ENCODE data around the gene SRPK3.
"Not testable (repeated sequence)": the region's sequence is repeated elsewhere in the genome, so short reads cannot be mapped to it uniquely, and the experiment has no call there.

SRPK3 gene

DNA sequence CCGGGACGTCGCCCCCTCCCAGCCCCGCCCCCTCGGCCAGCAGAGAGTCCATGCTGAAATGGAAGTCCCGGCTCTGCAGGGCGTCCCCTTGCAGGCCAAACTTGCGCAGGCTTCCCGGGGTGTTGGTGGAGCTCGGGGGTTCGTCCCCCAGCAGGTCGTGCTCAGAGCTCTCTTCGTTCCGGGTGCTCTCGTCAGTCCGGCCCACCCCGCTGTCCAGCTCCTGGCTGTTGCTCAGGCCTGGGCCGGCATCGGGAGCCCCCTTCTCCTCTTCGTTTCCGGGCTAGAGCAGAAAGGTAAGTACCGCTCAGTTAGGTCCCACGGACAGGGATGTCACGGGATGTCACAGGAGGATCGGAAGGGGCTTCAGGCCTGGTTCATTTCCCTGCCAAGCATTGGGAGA is 23.8 kb downstream of the SRPK3 start:
- no peaks in the 10 kb centered on the region for H3K4me1 ChIP-seq (ENCODE audit: control insufficient read depth in 1 of 2, insufficient read depth in 2 of 2, low read length in 2 of 2)
- H3K27ac ChIP-seq (ENCODE audit: low read length) = no peak overlapping the region
- H3K36me3 ChIP-seq (ENCODE audit: control insufficient read depth in 1 of 2, insufficient read depth in 2 of 2, low read length in 2 of 2) = no peaks in the 10 kb centered on the region
- H3K4me3 ChIP-seq (ENCODE audit: low read depth in 1 of 2, low read length in 2 of 2) = no peak overlapping the region
- no peaks in the 10 kb centered on the region for H3K27me3 ChIP-seq (ENCODE audit: low read depth, low read length)
- H3K9me3 ChIP-seq (ENCODE audit: control insufficient read depth in 1 of 2, low read length in 2 of 2) = no peaks in the 10 kb centered on the region

DNA sequence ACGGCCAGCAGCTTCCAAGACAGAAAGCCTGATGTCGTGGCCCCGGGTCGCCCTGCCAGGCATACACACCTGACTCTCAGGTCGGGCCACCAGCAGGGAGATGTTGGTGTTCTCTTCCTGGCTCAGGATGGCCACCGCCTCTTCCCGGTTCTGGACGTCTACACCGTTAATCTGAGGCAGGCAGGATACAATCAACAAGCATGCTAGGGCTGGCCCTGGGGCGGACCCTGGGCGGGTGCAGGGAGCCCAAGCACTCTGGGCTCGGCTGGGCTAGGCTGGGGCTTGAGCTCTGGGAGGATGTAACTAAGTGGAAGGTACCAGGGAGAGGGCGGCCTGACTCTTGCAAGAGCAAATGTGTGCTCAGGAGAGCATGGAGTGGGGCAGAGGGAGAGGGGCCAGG is 24.6 kb downstream of the SRPK3 start:
- Histone ChIP-seq H3K27ac (ENCODE audit: low read length) (no peak overlapping the region), H3K36me3 (ENCODE audit: control insufficient read depth in 1 of 2, insufficient read depth in 2 of 2, low read length in 2 of 2) (no peaks in the 10 kb centered on the region), H3K4me1 (ENCODE audit: control insufficient read depth in 1 of 2, insufficient read depth in 2 of 2, low read length in 2 of 2) (no peaks in the 10 kb centered on the region), H3K4me3 (ENCODE audit: low read depth in 1 of 2, low read length in 2 of 2) (no peak overlapping the region), H3K27me3 (ENCODE audit: low read depth, low read length) (no peaks in the 10 kb centered on the region), H3K9me3 (ENCODE audit: control insufficient read depth in 1 of 2, low read length in 2 of 2) (no peaks in the 10 kb centered on the region)

DNA sequence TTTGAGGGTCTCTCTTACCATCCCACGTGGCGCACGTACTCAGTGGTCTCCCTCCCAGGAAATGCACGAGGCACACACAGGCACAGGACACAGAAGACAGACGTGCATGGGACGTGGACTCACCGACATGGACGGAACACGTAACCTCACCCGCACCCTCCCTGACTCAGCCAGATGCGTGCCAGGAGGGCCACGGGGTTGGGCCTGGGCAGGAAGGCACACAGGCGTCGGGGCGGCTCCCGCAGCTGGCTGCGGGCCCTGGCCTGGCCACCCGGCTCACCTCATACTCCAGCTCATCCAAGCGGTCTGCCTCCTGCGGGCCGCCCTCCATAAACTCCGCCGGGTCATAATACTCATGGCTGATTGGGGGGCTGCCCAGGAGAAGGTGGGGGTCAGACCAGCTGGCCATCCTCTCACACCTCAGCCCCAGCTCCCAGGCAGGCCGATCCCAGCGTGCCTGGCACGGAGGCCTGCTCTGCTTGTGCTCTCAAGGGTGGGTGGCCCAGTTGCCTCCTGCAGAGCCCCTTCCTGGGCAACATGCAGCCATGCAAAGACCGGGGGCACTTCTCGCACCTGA is 26.2 kb downstream of the SRPK3 start:
- no peaks in the 10 kb centered on the region for H3K9me3 ChIP-seq (ENCODE audit: control insufficient read depth in 1 of 2, low read length in 2 of 2)
- no peak overlapping the region for H3K27ac ChIP-seq (ENCODE audit: low read length)
- no peaks in the 10 kb centered on the region for H3K27me3 ChIP-seq (ENCODE audit: low read depth, low read length)
- no peaks in the 10 kb centered on the region for H3K4me1 ChIP-seq (ENCODE audit: control insufficient read depth in 1 of 2, insufficient read depth in 2 of 2, low read length in 2 of 2)
- H3K4me3 ChIP-seq (ENCODE audit: low read depth in 1 of 2, low read length in 2 of 2) = no peak overlapping the region
- no peaks in the 10 kb centered on the region for H3K36me3 ChIP-seq (ENCODE audit: control insufficient read depth in 1 of 2, insufficient read depth in 2 of 2, low read length in 2 of 2)

DNA sequence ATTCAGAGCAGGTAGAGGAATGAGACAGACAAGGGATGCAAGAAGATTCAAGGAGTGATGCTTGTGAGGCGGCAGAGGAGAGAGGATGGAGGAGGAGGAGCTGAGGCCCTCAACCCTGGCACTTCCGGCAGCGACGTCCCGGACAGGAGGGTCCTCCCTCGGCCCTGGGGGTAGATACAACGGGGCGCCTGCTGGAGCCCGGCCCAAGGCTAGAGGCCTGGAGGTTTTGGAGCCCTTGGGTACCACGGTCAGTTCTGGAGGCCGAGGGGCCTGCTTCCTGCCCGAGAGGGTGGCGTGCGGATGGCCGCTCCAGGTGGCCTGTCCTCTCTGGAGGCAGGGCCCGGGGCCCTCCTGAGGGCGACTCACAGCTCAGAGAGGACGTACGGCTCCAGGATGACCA is 27.1 kb downstream of the SRPK3 start:
- H3K27me3 ChIP-seq (ENCODE audit: low read depth, low read length) = no peaks in the 10 kb centered on the region
- H3K4me3 ChIP-seq (ENCODE audit: low read depth in 1 of 2, low read length in 2 of 2) = no peak overlapping the region
- no peaks in the 10 kb centered on the region for H3K9me3 ChIP-seq (ENCODE audit: control insufficient read depth in 1 of 2, low read length in 2 of 2)
- H3K36me3 ChIP-seq (ENCODE audit: control insufficient read depth in 1 of 2, insufficient read depth in 2 of 2, low read length in 2 of 2) = no peaks in the 10 kb centered on the region
- H3K27ac ChIP-seq (ENCODE audit: low read length) = no peak overlapping the region
- H3K4me1 ChIP-seq (ENCODE audit: control insufficient read depth in 1 of 2, insufficient read depth in 2 of 2, low read length in 2 of 2) = no peaks in the 10 kb centered on the region

DNA sequence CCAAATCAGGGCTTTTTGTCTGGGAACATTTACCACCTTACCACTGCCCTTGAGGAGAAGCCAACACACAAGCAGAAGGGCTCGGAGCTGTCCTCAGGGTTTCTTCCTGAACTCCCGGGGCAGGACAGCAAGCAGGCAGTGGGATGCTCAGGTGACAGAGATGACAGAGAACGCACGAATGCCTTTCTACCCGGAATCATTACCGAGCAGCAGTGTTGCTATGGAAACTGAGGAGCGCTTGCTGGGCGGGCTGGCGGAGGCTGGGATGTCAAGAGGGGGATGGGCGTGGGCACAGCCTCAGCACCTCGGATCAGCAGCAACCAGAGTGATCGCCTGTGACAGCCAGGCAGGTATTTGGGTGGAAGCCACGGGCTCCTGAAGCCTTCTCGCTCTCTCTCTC is 31.4 kb downstream of the SRPK3 start:
- Histone ChIP-seq H3K4me1 (ENCODE audit: control insufficient read depth in 1 of 2, insufficient read depth in 2 of 2, low read length in 2 of 2) (no peaks in the 10 kb centered on the region), H3K4me3 (ENCODE audit: low read depth in 1 of 2, low read length in 2 of 2) (no peak overlapping the region), H3K36me3 (ENCODE audit: control insufficient read depth in 1 of 2, insufficient read depth in 2 of 2, low read length in 2 of 2) (no peaks in the 10 kb centered on the region), H3K27me3 (ENCODE audit: low read depth, low read length) (no peaks in the 10 kb centered on the region), H3K9me3 (ENCODE audit: control insufficient read depth in 1 of 2, low read length in 2 of 2) (no peaks in the 10 kb centered on the region), H3K27ac (ENCODE audit: low read length) (no peak overlapping the region)

DNA sequence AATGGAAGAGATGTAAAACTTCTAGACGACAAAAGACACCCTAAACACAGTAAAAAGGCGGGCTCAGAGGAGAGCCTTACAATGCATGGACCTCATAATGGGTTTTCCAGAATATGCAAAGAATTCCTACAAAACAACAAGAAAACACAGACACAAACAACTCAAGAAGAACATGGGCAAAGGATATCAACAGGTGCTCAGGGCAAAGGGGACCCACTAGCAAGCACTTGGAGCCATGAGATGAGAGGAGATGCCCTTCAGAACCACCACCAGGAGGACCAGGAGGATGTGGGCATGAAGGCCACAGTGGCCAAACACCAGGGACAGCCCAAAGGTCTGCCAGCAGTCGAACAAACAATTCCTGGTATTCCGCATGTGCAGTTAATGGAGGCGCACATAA is 32.3 kb downstream of the SRPK3 start:
- Histone ChIP-seq H3K9me3 (ENCODE audit: control insufficient read depth in 1 of 2, low read length in 2 of 2) (no peaks in the 10 kb centered on the region), H3K4me1 (ENCODE audit: control insufficient read depth in 1 of 2, insufficient read depth in 2 of 2, low read length in 2 of 2) (no peaks in the 10 kb centered on the region), H3K4me3 (ENCODE audit: low read depth in 1 of 2, low read length in 2 of 2) (no peak overlapping the region), H3K36me3 (ENCODE audit: control insufficient read depth in 1 of 2, insufficient read depth in 2 of 2, low read length in 2 of 2) (no peaks in the 10 kb centered on the region), H3K27ac (ENCODE audit: low read length) (no peak overlapping the region), H3K27me3 (ENCODE audit: low read depth, low read length) (no peaks in the 10 kb centered on the region)

DNA sequence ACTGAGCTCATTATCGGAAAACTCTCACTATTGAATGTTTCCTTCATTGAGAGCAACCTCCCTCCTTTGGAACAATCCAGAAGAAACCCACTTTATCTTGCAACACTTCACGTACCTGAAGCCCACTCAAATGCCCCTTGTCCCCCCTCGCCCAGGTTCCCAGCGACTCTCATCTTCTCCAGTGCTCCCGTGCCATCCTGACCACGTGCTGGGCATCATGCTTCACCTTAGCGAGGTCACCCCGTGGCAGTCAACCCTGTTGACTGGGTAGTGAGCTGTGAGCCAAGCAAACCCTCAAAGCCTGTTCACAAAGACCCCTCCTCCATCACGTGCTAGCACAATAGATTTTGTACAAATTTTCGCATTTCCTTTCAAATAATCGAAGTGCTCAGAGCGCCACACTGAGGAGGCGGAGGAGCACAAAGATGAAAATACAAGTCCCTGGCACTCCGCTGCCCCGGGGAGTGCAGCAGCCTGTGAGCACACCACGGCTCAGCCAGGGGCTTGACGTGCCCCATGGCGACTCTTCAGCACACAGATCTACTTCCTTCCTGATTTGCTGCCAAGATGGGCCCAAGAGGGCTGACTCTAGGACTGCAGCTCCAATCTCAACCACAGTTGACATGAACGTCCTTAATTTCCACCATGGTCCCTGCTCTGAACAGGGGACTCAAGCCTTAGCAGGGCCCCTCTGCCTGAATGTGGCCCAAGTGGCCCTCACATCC is 33.9 kb downstream of the SRPK3 start:
- Histone ChIP-seq H3K36me3 (ENCODE audit: control insufficient read depth in 1 of 2, insufficient read depth in 2 of 2, low read length in 2 of 2) (no peaks in the 10 kb centered on the region), H3K9me3 (ENCODE audit: control insufficient read depth in 1 of 2, low read length in 2 of 2) (no peaks in the 10 kb centered on the region), H3K4me1 (ENCODE audit: control insufficient read depth in 1 of 2, insufficient read depth in 2 of 2, low read length in 2 of 2) (no peaks in the 10 kb centered on the region), H3K27ac (ENCODE audit: low read length) (no peak overlapping the region), H3K4me3 (ENCODE audit: low read depth in 1 of 2, low read length in 2 of 2) (no peak overlapping the region), H3K27me3 (ENCODE audit: low read depth, low read length) (no peaks in the 10 kb centered on the region)

DNA sequence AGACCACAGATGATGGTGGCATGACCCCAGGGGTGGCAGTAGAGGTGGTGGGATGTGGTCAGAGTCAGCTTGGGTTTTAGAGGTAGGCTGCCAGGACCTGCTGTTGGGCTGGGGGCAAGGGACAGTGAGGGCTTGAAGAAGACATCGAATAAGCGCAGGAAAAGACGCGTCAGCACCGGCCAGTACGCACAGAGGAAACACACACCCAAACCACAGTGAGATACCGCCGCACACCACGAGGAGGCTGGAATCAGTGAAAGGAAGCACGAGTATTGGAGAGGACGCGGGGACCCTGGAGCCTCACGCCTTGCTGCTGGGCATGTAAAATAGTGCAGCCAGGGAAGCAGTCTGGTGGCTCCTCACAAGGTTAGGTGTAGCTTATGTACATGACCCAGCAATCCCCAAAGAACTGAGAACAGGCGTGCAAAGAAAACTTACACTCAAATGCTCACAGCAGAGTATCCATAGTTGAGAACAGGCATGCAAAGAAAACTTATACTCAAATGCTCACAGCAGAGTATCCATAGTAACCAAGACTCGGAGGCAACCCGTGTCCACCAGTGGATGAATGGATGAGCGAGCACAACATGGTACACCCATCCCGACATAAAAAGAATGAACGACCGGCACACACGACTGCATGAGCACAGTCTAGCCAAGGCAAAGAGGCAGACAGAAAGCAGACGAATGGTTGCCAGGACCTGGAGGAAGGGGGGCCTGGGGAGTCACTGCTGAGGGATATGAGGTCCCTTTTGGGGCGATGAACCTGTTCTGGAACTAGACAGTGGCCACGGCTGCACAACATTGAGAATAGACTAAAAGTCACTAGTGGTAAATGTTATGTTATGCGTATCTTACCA is 36.2 kb downstream of the SRPK3 start:
- no peak overlapping the region for H3K27ac ChIP-seq (ENCODE audit: low read length)

DNA sequence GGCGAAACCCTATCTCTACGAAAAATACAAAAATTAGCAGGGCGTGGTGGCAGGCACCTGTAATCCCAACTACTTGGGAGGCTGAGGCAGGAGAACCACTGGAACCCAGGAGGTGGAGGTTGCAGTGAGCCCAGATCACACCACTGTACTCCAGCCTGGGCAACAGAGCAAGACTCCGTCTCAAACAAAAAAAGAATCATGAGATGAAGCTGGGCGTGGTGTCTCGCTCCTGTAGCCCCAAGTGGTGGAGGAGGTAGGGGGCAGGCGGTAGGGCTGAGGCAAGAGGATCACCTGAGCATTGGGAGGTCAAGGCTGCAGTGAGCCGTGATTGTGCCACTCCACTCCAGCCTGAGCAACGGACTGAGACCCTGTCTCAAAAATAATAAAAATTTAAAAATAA is 37.2 kb downstream of the SRPK3 start:
- H3K36me3 ChIP-seq (ENCODE audit: control insufficient read depth in 1 of 2, insufficient read depth in 2 of 2, low read length in 2 of 2); H3K4me1 ChIP-seq (ENCODE audit: control insufficient read depth in 1 of 2, insufficient read depth in 2 of 2, low read length in 2 of 2); H3K9me3 ChIP-seq (ENCODE audit: control insufficient read depth in 1 of 2, low read length in 2 of 2); H3K27ac ChIP-seq (ENCODE audit: low read length); H3K27me3 ChIP-seq (ENCODE audit: low read depth, low read length); H3K4me3 ChIP-seq (ENCODE audit: low read depth in 1 of 2, low read length in 2 of 2): not testable (repeated sequence)

More for the DNA sequence above, 36.2 kb downstream of the SRPK3 start:
- Histone ChIP-seq H3K9me3 (ENCODE audit: control insufficient read depth in 1 of 2, low read length in 2 of 2) (no peaks in the 10 kb centered on the region), H3K4me3 (ENCODE audit: low read depth in 1 of 2, low read length in 2 of 2) (no peak overlapping the region), H3K4me1 (ENCODE audit: control insufficient read depth in 1 of 2, insufficient read depth in 2 of 2, low read length in 2 of 2) (no peaks in the 10 kb centered on the region), H3K36me3 (ENCODE audit: control insufficient read depth in 1 of 2, insufficient read depth in 2 of 2, low read length in 2 of 2) (no peaks in the 10 kb centered on the region), H3K27me3 (ENCODE audit: low read depth, low read length) (no peaks in the 10 kb centered on the region)

DNA sequence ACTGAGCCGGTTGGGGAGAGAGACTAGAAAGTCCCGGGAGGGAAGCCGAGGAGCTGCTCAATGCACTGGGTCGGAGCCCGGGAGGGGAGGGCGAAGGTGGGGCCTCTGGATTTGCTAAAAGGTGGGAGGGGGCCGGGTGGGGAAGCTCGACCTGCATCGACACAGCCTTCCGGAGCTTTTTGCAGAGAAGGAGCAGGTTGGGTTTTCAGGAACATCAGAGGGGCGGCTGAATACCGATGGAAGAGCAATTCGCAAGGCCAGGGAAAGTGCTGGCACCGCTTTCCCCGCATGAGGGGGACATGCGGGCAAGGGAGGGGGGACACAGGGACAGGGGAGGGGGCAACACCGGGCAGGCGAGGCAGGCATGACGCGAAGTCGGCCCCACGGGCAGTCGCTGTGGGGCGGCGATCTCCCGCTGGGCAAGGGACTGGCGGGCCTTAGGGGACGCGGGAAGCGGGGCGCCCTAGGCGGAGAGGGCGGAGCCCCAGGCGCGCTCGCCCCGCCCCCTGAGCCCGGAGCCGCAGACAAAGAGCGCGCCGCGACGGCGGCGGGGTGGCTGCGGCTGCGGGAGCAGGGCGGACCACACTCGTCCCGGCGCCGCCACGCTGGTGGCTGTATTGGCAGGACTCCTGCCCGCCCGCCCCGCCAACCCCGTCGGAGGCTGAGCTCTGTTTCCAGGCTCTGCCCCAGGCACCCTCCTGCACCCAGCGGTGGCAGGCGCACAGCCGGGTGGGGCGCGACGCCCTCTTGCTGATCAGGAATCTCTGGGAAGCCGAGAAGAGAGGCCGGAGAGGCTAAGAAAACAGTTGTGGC is 37.9 kb downstream of the SRPK3 start:
- Histone ChIP-seq H3K27me3 (ENCODE audit: low read depth, low read length) (no peaks in the 10 kb centered on the region), H3K4me1 (ENCODE audit: control insufficient read depth in 1 of 2, insufficient read depth in 2 of 2, low read length in 2 of 2) (no peaks in the 10 kb centered on the region), H3K4me3 (ENCODE audit: low read depth in 1 of 2, low read length in 2 of 2) (peak overlapping the region in 1 of 2 donors; percentile 56), H3K27ac (ENCODE audit: low read length) (no peak overlapping the region), H3K36me3 (ENCODE audit: control insufficient read depth in 1 of 2, insufficient read depth in 2 of 2, low read length in 2 of 2) (no peaks in the 10 kb centered on the region), H3K9me3 (ENCODE audit: control insufficient read depth in 1 of 2, low read length in 2 of 2) (no peaks in the 10 kb centered on the region)

Measured in muscle layer of duodenum (tissue), 2 donors.